ENCODE data around the gene MT1A.
"Not testable (repeated sequence)": the region's sequence is repeated elsewhere in the genome, so short reads cannot be mapped to it uniquely, and the experiment has no call there.

Gene MT1A

DNA sequence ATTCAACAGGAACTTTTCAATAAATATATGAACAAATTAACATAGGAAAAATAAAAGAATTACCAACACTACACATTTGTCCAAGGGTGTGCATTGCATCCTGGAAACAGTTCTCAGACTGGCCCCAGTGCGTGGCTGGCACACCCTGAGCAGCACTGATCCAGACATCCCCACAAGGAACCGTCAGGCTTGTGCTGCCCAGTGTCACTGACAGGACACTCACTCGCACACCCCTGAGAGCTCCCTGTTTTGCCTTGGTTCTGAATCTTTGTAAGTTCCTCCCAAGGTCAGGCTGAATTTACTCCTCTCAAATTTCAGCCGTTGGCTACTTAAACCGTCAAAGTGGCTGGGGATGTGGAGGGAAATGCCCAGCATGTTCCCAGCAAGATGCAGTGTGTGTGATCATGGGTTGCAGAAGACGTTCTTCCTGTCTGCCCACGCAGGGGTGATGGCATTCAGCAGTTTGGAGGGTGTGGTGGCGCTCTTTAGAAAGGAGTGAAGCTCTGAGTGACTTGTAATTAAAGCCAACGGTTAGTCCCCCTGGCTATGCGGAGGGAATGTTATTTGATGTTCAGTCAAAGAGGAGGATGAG, 28.4 kb upstream of the MT1A start:
- in situ Hi-C loops (cut with MboI; ENCODE audit: low sequenced_read_pairs), result no loop called here

DNA sequence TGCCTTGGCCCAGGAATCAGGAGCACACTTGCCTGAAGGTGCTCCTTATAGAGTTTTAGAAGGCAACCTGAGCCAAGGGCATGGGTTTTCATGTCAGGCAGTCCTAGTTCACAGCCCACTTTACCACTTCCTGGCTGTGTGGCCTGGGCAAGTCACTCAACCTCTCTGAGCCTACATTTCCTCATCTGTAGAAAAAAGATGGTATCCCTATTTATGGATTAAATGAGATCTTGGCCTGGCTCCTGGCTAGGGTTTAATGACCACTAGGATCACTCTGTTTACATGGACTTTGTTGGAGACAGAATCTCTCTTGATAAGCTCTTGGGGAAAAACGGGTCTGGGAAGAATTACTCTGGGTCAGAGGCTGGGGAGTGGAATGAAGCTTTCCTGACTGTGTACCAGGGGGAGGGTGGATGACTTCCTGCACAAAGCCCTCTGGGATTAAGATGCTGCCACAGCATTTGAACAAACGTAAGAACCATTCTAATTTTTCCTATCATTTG, 27.8 kb upstream of the MT1A start:
- in situ Hi-C loops (cut with MboI; ENCODE audit: low sequenced_read_pairs), result no loop called here

DNA sequence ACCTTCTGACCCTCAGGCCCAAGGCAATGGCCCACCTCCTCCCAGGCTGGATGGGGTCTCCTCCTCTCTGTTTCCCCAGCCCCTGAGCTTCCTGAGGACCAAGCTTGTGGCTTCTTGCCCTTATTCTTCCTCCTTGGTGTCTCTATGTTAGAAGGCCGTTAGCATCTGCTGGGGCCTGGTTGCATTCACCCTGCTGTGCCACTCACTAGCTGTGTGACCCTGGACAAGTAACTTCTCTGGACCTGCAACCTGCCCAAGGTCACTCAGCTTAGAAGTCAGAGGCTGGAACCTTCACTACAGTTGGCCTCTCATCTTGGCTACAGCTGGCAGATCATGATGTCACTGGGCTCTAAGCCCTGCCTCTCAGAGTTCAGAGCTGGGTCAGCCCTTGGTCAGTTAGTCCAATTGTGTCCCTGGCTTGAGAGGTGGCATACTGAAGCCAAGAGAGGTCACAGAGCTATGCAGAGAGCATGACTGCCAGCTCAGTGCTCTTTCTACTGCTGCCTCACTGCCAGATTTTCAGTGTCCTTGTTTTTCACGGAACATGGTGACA, 27.1 kb upstream of the MT1A start:
- in situ Hi-C loops (cut with MboI; ENCODE audit: low sequenced_read_pairs), result no loop called here

DNA sequence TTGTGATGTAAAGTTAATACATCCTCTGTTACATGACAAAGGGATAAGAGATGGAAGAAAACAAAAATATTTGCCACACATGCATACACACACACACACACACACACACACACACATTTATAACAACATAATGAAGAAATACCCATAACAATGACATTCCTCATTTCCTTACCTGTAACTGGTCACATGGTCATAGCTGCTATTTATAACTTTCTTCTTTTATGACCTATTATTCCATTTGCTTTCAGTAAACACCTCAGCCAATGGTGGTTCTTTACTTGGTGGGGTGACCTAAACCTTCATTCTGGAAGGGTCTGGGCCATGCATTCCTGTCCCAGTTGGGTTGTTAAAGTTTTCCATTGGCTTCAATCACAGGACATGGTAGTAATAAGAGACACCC, 24.8 kb upstream of the MT1A start:
- in situ Hi-C loops (cut with MboI; ENCODE audit: low sequenced_read_pairs), result no loop called here

DNA sequence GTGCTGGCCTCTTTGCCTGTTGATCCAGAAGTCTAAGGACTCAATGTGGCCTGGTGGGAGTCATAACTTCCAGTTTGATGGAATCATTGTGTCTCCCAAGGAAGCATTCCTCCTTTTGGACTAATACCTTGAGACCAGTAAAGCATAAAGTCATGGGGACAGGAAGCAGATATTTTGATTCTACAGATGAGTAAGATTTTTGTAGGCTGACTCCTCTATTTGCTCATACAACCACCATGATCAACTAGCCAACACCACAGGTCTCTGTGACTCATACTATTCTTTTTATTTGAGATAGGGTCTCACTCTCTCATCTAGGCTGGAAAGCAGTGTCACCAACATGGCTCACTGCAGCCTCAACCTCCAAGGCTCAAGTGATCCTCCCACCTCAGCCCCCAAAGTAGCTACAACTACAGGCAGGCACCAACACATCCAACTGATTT, 23.9 kb upstream of the MT1A start:
- in situ Hi-C loops (cut with MboI; ENCODE audit: low sequenced_read_pairs), result no loop called here

DNA sequence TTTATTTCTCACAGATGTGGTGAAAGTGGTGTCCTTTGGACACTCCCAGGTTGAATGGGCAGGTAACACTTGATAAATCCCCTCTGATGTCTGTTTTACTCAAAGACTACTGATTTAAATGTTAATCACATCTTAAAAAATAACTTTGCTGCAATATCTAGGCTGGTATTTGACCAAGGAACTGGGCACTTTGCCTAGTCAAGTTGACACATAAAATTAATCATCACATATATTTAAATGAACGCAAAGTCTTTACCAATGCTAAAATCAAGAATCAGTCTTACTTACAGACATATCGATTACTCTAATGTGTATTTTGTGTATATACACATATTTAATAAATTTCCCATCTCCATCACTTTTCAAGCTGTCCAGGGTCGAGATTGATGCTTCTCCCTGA, 23.1 kb upstream of the MT1A start:
- in situ Hi-C loops (cut with MboI; ENCODE audit: low sequenced_read_pairs), result no loop called here

DNA sequence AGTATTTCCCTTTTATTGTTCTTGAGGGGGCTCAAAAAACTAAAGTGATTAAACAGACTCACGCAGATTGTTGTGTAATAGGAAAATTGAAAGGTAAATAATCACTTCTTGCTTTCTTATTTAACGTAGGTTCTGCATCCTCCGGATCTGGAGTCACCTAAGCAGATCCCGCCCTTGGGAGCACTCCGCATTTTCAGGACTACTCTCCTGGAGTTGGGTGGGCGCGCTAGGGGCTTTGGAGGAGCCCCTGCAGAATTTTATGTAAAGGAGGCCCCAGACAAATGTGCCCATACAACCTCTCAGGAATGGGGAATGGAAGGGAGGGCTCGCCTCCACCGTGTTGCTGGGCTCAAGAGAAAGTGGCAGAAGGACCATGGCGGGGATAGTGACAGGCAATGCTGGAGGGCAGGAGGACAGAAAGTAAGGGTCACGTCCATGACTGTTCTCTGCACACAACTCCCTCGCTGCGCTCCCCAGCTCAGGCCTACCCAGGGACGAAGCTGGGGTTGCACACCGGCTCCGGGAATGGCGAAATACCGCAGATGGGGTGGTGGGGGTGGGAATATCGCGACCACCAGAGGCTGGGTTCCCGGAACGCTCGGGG, 21.8 kb upstream of the MT1A start:
- in situ Hi-C loops (cut with MboI; ENCODE audit: low sequenced_read_pairs), result no loop called here

DNA sequence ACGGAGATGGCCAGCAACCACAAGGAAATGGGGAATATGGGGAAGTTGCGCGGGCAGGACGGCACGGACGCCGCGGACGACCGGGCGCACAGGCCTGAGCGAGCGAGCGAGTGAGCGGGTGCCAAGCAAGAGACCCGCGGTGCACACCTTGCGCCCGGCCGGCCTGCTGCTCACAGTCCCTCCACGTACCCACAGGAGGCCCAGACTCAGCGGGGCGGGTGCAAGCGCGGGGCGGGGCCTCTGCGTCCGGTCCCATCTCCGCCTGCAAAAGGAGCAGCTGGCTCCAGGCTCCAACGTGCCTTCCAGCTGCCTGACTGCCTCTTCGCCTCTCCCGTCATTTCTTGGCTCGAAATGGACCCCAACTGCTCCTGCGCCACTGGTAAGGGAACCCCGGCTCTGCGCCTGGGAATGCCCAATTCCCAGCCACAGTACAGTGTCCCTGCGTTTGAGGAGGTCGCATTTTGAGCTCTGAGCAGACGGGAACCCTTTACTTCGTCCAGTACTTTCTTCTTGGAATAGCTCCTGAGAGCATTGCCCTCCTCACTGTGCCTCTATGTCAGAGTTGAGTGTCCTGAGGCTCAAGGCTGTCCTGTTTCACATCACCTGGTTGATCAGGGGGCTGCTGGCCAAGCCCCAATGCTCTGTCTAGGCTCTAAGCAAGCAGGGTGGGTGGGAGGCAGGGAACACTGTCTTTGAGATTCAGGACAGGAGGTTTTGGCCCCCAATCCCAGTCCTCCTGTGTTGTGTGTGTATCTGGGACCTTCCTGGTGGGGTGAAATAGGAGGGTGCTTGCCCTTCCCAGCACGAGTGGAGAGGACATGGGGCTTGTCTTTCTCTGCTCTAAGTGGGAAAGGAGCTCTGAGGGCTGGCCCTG, 21.0 kb upstream of the MT1A start:
- in situ Hi-C loops (cut with MboI; ENCODE audit: low sequenced_read_pairs), result no loop called here

DNA sequence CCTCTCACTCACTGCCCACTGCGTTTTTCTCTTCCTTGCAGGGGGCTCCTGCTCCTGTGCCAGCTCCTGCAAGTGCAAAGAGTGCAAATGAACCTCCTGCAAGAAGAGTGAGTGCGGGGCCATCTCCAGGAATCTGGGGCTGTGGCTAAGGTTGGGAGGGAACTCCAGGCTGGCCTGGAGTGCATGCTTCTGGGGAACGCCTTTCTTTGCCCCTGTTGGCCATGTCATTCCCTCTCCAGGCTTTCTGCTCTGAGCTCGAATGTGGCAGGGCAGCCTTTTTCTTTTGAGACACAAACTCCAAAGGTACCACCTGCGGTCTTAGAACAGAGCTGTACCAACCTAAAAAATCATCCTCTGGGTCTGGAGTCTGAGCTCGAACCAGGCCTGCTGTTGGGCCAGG, 20.3 kb upstream of the MT1A start:
- in situ Hi-C loops (cut with MboI; ENCODE audit: low sequenced_read_pairs), result no loop called here

DNA sequence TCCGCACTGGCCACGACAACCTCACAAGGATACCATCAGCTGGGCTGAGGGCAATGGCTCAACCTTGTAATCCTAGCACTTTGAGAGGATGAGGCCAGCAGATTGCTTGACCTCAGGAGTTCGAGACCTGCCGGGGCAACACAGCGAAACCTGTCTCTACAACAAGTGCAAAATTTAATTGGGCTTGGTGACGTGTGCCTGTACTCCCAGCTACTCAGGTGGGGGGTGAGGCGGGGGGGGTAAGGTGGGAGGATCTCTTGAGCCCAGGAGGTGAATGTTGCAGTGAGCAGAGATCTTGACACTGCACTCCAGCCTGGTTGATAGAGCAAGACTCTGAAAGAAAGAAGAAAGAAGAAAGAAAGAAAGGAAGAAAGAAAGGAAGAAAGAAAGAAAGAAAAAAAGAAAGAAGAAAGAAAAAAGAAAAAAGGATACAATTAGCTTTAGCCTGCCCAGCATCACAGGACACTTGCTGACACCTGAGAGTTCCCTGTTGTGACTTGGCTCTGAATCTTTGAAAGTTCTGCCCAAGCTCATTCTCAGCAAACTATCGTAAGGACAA, 18.0 kb upstream of the MT1A start:
- in situ Hi-C loops (cut with MboI; ENCODE audit: low sequenced_read_pairs), result no loop called here

DNA sequence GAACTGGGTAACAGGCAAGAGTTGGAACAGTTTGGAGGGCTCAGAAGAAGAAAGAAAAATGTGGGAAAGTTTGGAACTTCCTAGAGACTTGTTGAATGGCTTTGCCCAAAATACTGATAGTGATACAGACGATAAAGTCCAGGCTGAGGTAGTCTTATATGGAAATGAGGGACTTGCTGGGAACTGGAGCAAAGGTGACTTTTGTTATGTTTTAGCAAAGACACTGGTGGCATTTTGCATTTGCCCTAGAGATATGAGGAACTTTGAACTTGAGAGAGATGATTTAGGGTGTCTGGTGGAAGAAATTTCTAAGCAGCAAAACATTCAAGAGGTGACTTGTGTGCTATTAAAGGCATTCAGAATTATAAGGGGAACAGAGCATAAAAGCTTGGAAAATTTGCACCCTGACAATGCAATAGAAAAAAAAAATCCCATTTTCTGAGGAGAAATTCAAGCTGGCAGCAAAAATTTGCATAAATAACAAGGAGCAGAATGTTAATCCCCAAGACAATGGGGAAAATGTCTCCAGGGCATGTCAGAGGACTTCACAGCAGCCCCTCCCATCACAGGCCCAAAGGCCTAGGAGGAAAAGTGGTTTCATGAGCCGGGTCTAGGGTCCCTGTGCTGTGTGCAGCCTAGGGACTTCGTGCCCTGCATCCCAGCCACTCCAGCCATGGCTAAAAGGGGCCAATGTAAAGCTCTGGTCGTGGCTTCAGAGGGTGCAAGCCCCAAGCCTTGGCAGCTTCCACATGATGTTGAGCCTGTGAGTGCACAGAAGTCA, 16.6 kb upstream of the MT1A start:
- in situ Hi-C loops (cut with MboI; ENCODE audit: low sequenced_read_pairs), result not testable (repeated sequence)

DNA sequence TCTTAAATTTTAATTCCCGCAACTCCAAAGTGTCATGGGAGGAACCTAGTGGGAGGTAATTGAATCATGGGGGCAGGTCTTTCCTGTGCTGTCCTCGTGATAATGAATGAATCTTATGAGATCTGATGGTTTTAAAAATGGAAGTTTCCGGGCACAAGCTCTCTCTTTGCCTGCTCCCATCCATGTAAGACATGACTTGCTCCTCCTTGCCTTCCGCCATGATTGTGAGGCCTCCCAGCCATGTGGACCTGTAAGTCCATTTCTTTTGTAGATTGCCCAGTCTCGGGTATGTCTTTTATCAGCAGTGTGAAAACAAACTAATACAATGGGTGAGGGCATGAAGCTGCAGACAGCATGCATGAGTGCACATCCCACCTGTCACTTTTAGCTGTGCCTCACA, 15.3 kb upstream of the MT1A start:
- in situ Hi-C loops (cut with MboI; ENCODE audit: low sequenced_read_pairs), result not testable (repeated sequence)

DNA sequence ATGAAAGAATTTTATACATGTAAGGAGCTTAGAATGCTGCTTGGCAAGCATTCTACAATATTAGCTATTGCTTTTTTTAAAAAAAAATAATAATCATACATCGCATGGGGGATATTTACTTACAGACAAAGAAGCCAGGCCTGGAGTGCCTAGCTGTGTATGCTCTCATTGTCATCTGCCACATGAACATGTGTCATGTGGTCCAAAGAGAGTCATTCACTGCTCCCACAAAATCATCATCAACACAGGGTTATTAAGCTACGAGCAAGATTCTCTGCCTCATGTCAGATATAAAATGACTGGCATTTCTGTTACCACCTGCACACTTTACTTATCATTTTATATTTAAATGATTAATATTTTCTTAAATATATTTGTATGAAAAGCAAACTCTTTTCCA, 14.8 kb upstream of the MT1A start:
- in situ Hi-C loops (cut with MboI; ENCODE audit: low sequenced_read_pairs), result no loop called here

DNA sequence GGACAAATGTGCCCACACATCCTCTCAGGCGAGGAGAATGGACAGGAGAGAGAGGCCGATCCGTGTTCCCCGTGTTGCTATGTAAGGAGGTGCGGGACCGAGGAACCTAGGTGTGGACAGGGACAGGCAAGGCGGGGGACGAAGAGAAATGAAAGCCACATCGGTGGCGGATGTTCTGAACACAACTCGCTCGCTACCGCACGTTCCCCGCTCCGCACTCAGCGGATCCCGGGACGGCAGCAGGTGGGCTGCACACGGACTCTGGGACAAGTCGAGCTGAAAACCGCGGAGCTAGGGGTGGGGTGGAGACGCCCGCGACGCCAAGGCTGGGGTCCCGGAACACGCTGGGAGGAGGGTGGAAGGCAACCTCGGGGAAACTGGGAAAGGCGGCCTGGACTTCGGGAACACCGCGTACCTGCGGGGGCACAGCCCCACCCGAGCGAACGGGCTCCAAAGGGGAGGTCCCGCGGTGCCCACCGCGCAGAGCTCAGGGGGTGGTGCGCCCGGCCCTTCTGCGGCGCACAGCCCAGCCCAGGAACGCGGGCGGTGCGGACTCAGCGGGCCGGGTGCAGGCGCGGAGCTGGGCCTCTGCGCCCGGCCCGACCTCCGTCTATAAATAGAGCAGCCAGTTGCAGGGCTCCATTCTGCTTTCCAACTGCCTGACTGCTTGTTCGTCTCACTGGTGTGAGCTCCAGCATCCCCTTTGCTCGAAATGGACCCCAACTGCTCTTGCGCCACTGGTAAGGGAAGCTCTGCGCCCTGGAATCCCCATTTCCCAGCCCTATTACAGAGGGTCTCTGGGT, 13.1 kb upstream of the MT1A start, which contains the start of gene MT1E:
Gene MT1E, plus strand, starts transcription at position 642 of the 803 bp plus-strand sequence. Its CDS starts 71 bp downstream, at position 713.
- in situ Hi-C loops (cut with MboI; ENCODE audit: low sequenced_read_pairs), result no loop called here

DNA sequence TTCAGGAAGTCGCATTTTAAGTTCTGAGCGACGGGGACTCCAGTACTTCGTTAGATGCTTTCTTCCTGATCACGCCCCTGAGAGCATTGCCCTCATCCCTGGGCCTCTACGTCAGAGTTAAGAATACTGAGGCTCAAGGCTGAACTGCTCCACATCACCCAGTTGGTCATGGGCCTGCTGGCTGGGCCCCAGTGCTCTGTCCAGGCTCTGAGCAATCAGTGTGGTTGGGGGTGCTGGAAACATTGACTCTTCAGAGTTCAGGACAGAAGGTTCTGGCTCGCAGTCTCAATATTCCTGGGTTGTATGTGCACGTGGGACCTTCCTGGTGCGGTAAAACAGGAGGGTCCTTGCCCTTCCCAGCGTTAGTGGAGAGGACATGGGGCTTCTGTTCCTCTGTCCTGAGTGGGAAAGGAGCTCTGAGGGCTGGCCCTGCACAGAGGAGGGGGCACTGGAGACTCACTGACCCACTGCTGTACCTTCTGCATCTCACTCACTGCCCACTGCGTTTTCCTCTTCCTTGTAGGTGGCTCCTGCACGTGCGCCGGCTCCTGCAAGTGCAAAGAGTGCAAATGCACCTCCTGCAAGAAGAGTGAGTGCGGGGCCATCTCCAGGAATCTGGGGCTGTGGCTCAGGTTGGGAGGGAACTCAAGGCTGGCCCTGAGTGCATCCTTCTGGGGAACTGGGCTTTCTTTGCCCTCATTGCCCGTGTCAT, 12.4 kb upstream of the MT1A start:
- in situ Hi-C loops (cut with MboI; ENCODE audit: low sequenced_read_pairs), result no loop called here

DNA sequence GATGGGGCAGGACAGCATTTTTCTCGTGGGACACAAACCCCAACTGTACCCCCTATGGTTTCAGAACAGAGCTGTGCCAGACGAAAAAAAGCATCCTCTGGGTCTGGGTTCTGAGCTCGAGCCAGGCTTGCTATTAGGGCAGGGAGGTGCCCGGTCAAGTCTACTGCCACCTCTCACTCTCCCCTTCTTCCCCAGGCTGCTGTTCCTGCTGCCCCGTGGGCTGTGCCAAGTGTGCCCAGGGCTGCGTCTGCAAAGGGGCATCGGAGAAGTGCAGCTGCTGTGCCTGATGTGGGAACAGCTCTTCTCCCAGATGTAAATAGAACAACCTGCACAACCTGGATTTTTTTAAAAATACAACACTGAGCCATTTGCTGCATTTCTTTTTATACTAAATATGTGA, 11.8 kb upstream of the MT1A start:
- in situ Hi-C loops (cut with MboI; ENCODE audit: low sequenced_read_pairs), result no loop called here

DNA sequence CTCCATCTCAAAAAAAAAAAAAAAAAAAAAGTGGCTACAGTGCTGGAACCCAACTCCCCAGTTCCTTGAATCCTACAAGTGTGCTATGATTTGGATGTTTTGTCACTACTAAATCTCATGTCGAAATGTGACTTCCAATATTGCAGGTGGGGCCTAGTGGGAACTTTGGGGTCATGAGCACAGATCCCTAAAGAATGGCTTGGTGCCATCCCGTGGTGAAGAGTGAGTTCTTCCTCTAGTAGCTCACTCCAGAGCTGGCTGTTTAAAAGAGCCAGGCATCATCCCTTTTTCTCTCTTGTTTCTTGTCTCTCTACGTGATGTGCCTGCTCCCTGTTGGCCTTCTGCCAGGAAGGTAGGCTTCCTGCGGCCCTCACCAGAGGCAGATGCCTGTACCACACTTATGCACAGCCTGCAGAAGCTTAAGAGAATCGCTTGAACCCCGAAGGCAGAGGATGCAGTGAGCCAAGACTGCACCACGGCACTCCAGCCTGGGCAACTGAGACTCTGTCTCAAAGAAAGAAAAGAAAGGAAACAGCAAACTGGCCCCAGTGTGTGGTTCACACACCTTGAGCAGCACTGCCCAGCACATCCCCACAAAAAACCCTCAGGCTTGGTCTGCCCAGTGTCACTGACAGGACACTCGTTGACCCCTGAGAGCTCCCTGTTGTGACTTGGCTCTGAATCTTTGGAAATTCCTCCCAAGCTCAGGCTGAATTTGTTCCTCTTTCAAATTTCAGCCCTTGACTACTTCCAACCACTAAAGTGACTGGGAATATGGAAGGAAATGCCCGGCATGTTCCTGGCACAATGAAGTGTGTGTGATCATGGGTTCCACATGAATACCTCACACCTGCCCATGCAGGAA, 9.7 kb upstream of the MT1A start:
- in situ Hi-C loops (cut with MboI; ENCODE audit: low sequenced_read_pairs), result no loop called here

DNA sequence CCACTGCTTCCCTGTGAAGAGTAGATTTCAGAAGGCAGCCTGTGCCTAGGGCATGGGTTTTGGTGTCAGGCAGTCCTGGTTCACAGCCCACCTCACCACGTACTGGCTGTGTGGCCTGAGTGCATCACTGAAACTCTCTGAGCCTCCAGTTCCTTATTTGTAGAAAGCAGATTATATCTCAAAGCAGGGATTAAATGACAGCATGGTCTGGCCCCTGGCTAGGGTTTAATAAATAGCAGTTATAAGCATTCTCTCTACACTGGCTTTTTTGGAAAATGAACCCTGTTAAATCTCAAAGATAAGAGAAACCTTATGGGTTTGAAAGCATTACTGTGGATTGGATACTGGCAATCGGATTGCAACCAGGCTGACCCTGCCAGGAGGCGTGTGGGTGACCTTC, 8.9 kb upstream of the MT1A start:
- in situ Hi-C loops (cut with MboI; ENCODE audit: low sequenced_read_pairs), result no loop called here
